Left lung (tissue), 10 donors: Measurements from ENCODE around the gene RTEL1. TPM values are rescaled to one million over a fixed set of nuclear protein-coding genes. Genes with fewer than 3 reads are reported as not detected.
"Not testable (repeated sequence)": the region's sequence is repeated elsewhere in the genome, so short reads cannot be mapped to it uniquely, and the experiment has no call there.

Experiments
- ATAC-seq: fragments of 200-7000 bp; cut with Tn5 transposase; one replicate; pipeline ENCODE4 v1.9.1; 2020; ENCODE audit warnings: moderate library complexity
- DNase-seq, 4 donors: peaks; one replicate each; pipeline ENCODE4 v3.0.0-alpha.2; 2013 to 2020
- H3K27ac ChIP-seq, 2 donors: fragments of 200-600 bp; sonication (generic) in 1 of 2; one replicate each; pipeline versions ENCODE4 v1.5.0 to v1.8.0; 2020 to 2021
- H3K27me3 ChIP-seq, 2 donors: fragments of 200-600 bp; sonication (generic) in 1 of 2; one replicate each; pipeline versions ENCODE4 v1.5.0 to v1.8.0; 2020 to 2021
- H3K36me3 ChIP-seq, 2 donors: fragments of 200-600 bp; sonication (generic) in 1 of 2; one replicate each; pipeline versions ENCODE4 v1.5.0 to v1.8.0; 2020 to 2021
- H3K4me1 ChIP-seq, 2 donors: fragments of 200-600 bp; one replicate each; pipeline ENCODE4 v1.8.0; 2021
- H3K4me3 ChIP-seq, 2 donors: fragments of 200-600 bp; sonication (generic) in 1 of 2; one replicate each; pipeline versions ENCODE4 v1.5.0 to v1.8.0; 2020 to 2021; ENCODE audit warnings: mild to moderate bottlenecking in 1 of 2
- H3K9me3 ChIP-seq, 2 donors: fragments of 200-600 bp; sonication (generic) in 1 of 2; one replicate each; pipeline versions ENCODE4 v1.5.0 to v1.8.0; 2020 to 2021
- intact Hi-C, 2 donors: fragments of 100-400 bp; cut with DNase I; formaldehyde crosslinking; loops; one replicate each; pipeline versions ENCODE4 v1.11.2 to v1.14.2; 2022
- polyA plus RNA-seq, 6 donors: library from polyadenylated mRNA; unstranded; fragments of 120-200 nt; gene quantifications; one replicate each; pipeline ENCODE4 v1.2.1, GENCODE V29; 2013; ENCODE audit not compliant: insufficient read length in 6 of 6
- total RNA-seq, 2 donors: library from RNA; stranded (reverse); fragmentation: NEBNext Ultra II Directional; extraction: Animal tissue kit (Norgen Biotek cat#: 25700); gene quantifications; one replicate each; pipeline ENCODE4 v1.2.1, GENCODE V29; 2021
- TF ChIP-seq, protein P1 (sequence below), 2 donors: fragments of 200-600 bp; sonication (generic) in 1 of 2; IDR thresholded peaks; one replicate each; pipeline versions ENCODE4 v1.5.0 to v1.8.0; 2021; ENCODE audit warnings: antibody characterized with exemption in 2 of 2
- donor health status: DM: no; HTN: yes; CAD: no.
- donor health status: DM: no; HTN: no; CAD: no.

RTEL1 gene
- total and polyA plus RNA-seq, 8 donors, result 19.6 to 38.8 (median 22.4) TPM

DNA sequence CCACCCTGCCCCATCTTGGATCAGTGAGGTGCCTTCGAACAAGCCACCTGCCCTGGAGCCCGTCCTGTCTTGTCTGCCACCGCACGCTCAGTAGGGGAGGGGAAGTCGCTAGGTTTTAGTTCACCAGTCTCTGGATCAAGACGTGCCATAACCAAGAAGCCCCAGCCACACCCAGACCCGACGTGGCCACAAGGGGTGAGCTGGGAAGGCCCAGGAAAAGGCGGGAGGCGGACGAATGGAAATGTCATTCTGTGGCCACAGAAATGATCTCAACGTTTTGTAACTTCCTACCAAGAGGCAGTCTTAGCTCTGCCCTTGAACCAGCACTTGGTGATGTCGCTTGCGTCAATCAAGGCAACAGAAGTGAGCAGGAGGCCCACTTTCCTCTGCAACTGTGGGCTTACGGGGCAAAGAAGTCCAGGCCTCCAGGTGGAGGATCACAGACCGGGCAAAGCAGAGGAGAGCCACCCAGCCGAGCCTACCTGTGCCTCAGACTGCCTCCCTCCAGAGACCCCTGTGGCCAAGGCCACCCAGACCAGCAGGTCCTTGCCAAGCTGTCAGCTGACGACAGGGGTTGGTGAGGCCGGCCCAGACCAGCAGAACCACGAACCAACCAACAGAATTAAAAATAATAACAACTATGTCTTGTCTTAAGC lies 45.7 kb upstream of the RTEL1 start:
- Histone ChIP-seq H3K27me3 (no peaks in the 10 kb centered on the region), H3K27ac (peak overlapping the region in 1 of 2 donors; percentile 31), H3K9me3 (no peaks in the 10 kb centered on the region), H3K4me1 (peaks cover 0 to 29% of the 10 kb centered on the region in 2 donors), H3K4me3 (no peak overlapping the region), H3K36me3 (peaks cover 0 to 35% of the 10 kb centered on the region in 2 donors)
- ATAC-seq, result peak; percentile 70
- intact Hi-C loops, result no loop called here
- DNase-seq, result peak in 2 of 4 donors; percentile 51 to 74
- TF ChIP-seq, protein P1, sequence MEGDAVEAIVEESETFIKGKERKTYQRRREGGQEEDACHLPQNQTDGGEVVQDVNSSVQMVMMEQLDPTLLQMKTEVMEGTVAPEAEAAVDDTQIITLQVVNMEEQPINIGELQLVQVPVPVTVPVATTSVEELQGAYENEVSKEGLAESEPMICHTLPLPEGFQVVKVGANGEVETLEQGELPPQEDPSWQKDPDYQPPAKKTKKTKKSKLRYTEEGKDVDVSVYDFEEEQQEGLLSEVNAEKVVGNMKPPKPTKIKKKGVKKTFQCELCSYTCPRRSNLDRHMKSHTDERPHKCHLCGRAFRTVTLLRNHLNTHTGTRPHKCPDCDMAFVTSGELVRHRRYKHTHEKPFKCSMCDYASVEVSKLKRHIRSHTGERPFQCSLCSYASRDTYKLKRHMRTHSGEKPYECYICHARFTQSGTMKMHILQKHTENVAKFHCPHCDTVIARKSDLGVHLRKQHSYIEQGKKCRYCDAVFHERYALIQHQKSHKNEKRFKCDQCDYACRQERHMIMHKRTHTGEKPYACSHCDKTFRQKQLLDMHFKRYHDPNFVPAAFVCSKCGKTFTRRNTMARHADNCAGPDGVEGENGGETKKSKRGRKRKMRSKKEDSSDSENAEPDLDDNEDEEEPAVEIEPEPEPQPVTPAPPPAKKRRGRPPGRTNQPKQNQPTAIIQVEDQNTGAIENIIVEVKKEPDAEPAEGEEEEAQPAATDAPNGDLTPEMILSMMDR (IDR thresholded peaks at IDR 0.05), result no peak

- H3K9me3 ChIP-seq, H3K4me3 ChIP-seq, ATAC-seq, intact Hi-C loops, H3K27me3 ChIP-seq, H3K27ac ChIP-seq: not testable (repeated sequence)
- DNase-seq, result peak in 1 of 4 donors; percentile 26
- Histone ChIP-seq H3K4me1 (peaks cover 0 to 29% of the 10 kb centered on the region in 2 donors), H3K36me3 (peaks cover 0 to 51% of the 10 kb centered on the region in 2 donors)
- TF ChIP-seq, protein P1 (IDR thresholded peaks at IDR 0.05), result peak; percentile 8 to 24
Observed at GRCh38 chr20:63613863-63614594, 44.1 kb upstream of the RTEL1 start.

GRCh38 chr20:63617092-63617875 lies 40.8 kb upstream of the RTEL1 start:
- no peak for ATAC-seq
- no peaks in the 10 kb centered on the region for H3K9me3 ChIP-seq
- intact Hi-C loops, result no loop called here
- no peak overlapping the region for H3K4me3 ChIP-seq
- TF ChIP-seq, protein P1 (IDR thresholded peaks at IDR 0.05), result no peak
- H3K36me3 ChIP-seq, result peaks cover 0 to 58% of the 10 kb centered on the region in 2 donors
- H3K4me1 ChIP-seq, result peaks cover 3 to 12% of the 10 kb centered on the region in 2 donors
- peak in 1 of 4 donors; percentile 77 for DNase-seq
- no peak overlapping the region for H3K27ac ChIP-seq
- no peaks in the 10 kb centered on the region for H3K27me3 ChIP-seq

GRCh38 chr20:63617876-63618265 lies 40.2 kb upstream of the RTEL1 start:
- Histone ChIP-seq H3K4me1 (peaks cover 3 to 6% of the 10 kb centered on the region in 2 donors), H3K36me3 (peaks cover 0 to 60% of the 10 kb centered on the region in 2 donors), H3K27me3 (no peaks in the 10 kb centered on the region), H3K4me3 (no peak overlapping the region), H3K27ac (no peak overlapping the region), H3K9me3 (no peaks in the 10 kb centered on the region)
- TF ChIP-seq, protein P1 (IDR thresholded peaks at IDR 0.05), result no peak
- ATAC-seq (no peak), DNase-seq (peak in 1 of 4 donors; percentile 55)
- intact Hi-C loops, result no loop called here
